PFSK-1 (cell line): ENCODE data around the gene KRTAP10-12.

Experiments
- FOXP2 ChIP-seq: optimal IDR thresholded peaks from 2 replicates; pipeline ENCODE3; 2011; ENCODE audit warnings: borderline replicate concordance, control low read depth, inconsistent platforms; ENCODE audit not compliant: insufficient read depth; ENCODE audit errors: extremely low read length, extremely low read depth
- POLR2AphosphoS5 ChIP-seq: IDR thresholded peaks from 2 replicates; pipeline ENCODE4 v1.6.1; 2012; ENCODE audit warnings: low read depth, mild to moderate bottlenecking, control low read depth, low read length, moderate library complexity
- REST ChIP-seq, 2 experiments: IDR thresholded peaks; 2 replicates each; pipeline versions ENCODE4 v1.6.1 to v1.8.0; 2011 to 2012; ENCODE audit warnings: low read depth in 2 of 2, low read length in 2 of 2, control low read depth in 1 of 2, inconsistent platforms in 1 of 2, mild to moderate bottlenecking in 1 of 2, moderate library complexity in 1 of 2; ENCODE audit not compliant: insufficient read depth in 1 of 2
- SIN3A ChIP-seq: IDR thresholded peaks from 2 replicates; pipeline ENCODE4 v1.6.1; 2012; ENCODE audit warnings: mild to moderate bottlenecking, low read length, moderate library complexity, borderline replicate concordance; ENCODE audit not compliant: insufficient read depth
- TAF1 ChIP-seq: IDR thresholded peaks from 2 replicates; pipeline ENCODE4 v1.6.1; 2012; ENCODE audit warnings: low read length, control low read depth, borderline replicate concordance; ENCODE audit not compliant: insufficient read depth

The KRTAP10-12 gene

GRCh38 chr21:44706026-44706705 lies 9.2 kb downstream of the KRTAP10-12 start:
- TF ChIP-seq FOXP2 (no peak), SIN3A (no peak), TAF1 (no peak), POLR2AphosphoS5 (no peak), REST (IDR thresholded peaks at IDR 0.05; ENCODE audit: insufficient read depth in 1 of 2, low read depth in 2 of 2, low read length in 2 of 2) (no peak)

DNA sequence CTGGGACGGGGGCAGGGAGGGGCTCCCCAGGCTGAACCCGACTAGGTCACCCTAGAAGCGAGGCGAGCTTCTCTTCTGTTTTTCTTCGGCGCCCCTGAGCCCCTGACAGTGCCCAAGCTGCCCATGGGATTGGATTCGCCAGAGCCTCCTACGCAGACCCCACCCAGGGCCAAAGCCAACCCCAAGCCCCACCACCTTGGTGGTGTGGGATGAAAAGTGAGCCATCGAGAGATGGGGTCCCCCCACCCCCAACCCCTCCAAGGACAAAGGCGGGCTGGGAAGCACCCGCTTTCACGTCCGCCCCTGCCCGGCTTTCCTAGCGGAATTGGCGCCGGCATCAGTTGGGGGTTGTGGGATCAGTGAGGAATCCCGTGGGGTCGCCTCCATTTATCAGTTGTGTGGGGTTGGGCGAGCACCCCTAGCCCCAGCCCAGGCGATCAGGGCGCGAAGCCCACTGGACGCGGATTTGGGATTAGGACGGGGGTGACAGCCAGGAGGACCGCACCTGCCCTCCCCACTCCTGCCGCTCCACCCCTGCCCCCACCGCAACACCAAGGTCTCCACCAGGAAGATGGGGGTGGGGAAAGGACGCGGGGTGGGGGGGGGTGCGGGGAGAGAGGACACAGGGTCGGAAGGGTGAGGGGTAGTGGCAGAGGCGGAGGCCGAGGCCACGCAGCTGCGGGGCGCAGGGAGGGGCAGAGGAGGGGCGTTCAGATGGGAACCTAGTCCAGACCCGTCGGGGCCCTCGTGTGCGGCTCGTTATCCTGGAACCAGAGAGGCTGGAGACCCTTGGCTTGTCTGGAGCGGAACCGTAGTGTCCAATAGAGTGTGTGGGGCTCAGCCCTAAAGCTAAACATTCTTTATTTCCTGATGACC lies 10.0 kb downstream of the KRTAP10-12 start:
- TF ChIP-seq REST (IDR thresholded peaks at IDR 0.05; ENCODE audit: insufficient read depth in 1 of 2, low read depth in 2 of 2, low read length in 2 of 2) = no peak
- no peak for TF ChIP-seq TAF1
- no peak for TF ChIP-seq POLR2AphosphoS5
- TF ChIP-seq FOXP2 = no peak
- TF ChIP-seq SIN3A = no peak

- TF ChIP-seq REST (IDR thresholded peaks at IDR 0.05; ENCODE audit: insufficient read depth in 1 of 2, low read depth in 2 of 2, low read length in 2 of 2) (no peak), POLR2AphosphoS5 (no peak), SIN3A (no peak), TAF1 (no peak), FOXP2 (no peak)
These were observed 11.4 kb downstream of the KRTAP10-12 start for GRCh38 chr21:44708213-44708865.

DNA sequence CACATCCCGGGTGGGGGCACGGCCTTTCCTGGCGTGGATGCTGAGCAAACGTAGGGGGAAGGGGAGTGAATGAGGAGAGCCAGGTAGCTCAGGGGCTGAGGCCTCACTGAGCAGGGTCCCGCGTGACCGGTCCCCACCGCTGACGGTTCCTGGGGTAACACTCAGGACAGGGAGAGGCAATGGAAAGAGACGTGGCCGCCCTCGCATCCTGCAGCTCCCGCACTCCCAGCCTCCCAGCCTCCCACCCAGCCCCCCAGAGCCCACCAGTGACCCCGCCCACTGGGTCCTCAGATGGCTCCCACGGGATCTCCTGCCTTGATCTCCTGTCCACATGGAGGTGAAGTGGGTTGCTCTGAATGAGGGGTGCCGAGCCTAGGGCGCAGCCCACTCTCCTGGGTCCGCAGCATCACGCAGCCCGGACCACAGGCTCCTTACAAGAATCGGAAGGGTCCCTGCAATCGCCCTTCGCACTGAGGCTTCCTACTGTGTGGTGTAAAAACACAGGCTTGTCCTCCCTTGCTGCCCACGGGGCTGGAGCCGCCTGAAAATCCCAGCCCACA lies 12.0 kb downstream of the KRTAP10-12 start:
- TF ChIP-seq FOXP2 = no peak
- TF ChIP-seq POLR2AphosphoS5 = no peak
- TF ChIP-seq TAF1 = no peak
- TF ChIP-seq REST (IDR thresholded peaks at IDR 0.05; ENCODE audit: insufficient read depth in 1 of 2, low read depth in 2 of 2, low read length in 2 of 2) = no peak
- no peak for TF ChIP-seq SIN3A
